Type B pancreatic cell (in vitro differentiated cells): ENCODE results near the gene CFAP251. TPM values are rescaled to one million over a fixed set of nuclear protein-coding genes. Genes with fewer than 3 reads are reported as not detected.
A peak's percentile ranks its signal among the peaks of the same experiment; 100 is the strongest.

Source experiments
- DNase-seq: peaks from one replicate; pipeline ENCODE4 v3.0.0; 2021; ENCODE audit warnings: mixed read lengths; ENCODE audit not compliant: unreplicated experiment; ENCODE audit errors: extremely low spot score
- H3K27ac Mint-ChIP-seq: 2 replicates; pipeline ENCODE4 v1.8.0; 2021; ENCODE audit warnings: mild to moderate bottlenecking, mixed read lengths
- H3K27me3 Mint-ChIP-seq: 2 replicates; pipeline ENCODE4 v1.8.0; 2021; ENCODE audit warnings: mixed read lengths
- H3K36me3 Mint-ChIP-seq: 2 replicates; pipeline ENCODE4 v1.8.0; 2021; ENCODE audit warnings: mixed read lengths
- H3K4me1 Mint-ChIP-seq: one replicate; pipeline ENCODE4 v1.8.0; 2021; ENCODE audit warnings: mixed read lengths; ENCODE audit not compliant: unreplicated experiment
- H3K4me3 Mint-ChIP-seq: 2 replicates; pipeline ENCODE4 v1.8.0; 2021; ENCODE audit warnings: mild to moderate bottlenecking, mixed read lengths
- H3K9me3 Mint-ChIP-seq: 2 replicates; pipeline ENCODE4 v1.8.0; 2021; ENCODE audit warnings: mixed read lengths
- total RNA-seq: library from RNA; stranded (reverse); gene quantifications from 2 replicates; pipeline ENCODE4 v1.2.1, GENCODE V29; 2021; ENCODE audit warnings: low replicate concordance
- TF ChIP-seq, protein P1 (sequence below): fragments of 200-600 bp; sonication (generic); conservative IDR thresholded peaks from 2 replicates; pipeline ENCODE4 v1.5.0; 2021; ENCODE audit warnings: antibody characterized with exemption, mild to moderate bottlenecking

CFAP251 gene
- total RNA-seq, 1 donor from 2014 or later = 3.3 TPM

DNA sequence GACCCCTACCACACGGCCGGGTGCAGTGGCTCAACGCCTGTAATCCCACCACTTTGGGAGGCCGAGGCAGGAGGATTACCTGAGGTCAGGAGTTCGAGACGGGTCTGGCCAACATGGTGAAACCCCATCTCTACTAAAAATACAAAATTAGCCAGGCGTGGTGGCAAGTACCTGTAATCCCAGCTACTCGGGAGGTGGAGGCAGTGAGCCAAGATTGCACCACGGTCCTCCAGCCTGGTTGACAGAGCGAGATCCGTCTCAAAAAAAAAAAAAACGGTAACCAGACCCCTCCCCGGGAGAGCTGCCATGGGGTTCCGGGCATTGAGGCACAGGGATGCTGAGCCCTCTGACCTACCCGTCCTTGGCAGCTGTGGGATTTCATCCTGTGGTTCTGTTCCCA is 125.1 kb downstream of the CFAP251 start:
- H3K4me3 Mint-ChIP-seq = no peak overlapping the region
- no peak overlapping the region for H3K27ac Mint-ChIP-seq
- H3K27me3 Mint-ChIP-seq = no peaks in the 10 kb centered on the region
- TF ChIP-seq, protein P1, sequence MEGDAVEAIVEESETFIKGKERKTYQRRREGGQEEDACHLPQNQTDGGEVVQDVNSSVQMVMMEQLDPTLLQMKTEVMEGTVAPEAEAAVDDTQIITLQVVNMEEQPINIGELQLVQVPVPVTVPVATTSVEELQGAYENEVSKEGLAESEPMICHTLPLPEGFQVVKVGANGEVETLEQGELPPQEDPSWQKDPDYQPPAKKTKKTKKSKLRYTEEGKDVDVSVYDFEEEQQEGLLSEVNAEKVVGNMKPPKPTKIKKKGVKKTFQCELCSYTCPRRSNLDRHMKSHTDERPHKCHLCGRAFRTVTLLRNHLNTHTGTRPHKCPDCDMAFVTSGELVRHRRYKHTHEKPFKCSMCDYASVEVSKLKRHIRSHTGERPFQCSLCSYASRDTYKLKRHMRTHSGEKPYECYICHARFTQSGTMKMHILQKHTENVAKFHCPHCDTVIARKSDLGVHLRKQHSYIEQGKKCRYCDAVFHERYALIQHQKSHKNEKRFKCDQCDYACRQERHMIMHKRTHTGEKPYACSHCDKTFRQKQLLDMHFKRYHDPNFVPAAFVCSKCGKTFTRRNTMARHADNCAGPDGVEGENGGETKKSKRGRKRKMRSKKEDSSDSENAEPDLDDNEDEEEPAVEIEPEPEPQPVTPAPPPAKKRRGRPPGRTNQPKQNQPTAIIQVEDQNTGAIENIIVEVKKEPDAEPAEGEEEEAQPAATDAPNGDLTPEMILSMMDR = no peak
- H3K36me3 Mint-ChIP-seq = peaks cover 13% of the 10 kb centered on the region
- DNase-seq = no peak
- no peaks in the 10 kb centered on the region for H3K9me3 Mint-ChIP-seq
- peaks cover 5% of the 10 kb centered on the region for H3K4me1 Mint-ChIP-seq

DNA sequence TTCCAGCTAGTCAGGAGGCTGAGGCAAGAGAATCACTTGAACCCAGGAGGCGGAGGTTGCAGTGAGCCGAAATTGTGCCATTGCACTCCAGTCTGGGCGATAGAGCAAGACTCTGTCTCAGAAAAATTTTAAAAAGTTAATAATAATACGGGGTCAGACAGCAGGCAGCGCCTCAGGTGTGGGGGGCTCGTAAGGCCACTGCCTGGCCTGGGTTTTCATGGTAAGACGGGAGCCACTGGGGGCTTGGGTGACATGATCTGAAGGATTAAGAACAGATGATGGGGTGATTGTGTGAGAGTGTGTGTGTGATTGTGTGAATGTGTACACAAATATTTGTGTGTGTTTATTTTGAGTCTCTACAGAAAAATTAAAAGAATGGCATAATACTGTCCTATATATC is 126.9 kb downstream of the CFAP251 start:
- H3K4me1 Mint-ChIP-seq = peaks cover 5% of the 10 kb centered on the region
- no peak for DNase-seq
- TF ChIP-seq, protein P1 = no peak
- H3K4me3 Mint-ChIP-seq = no peak overlapping the region
- H3K27me3 Mint-ChIP-seq = no peaks in the 10 kb centered on the region
- H3K27ac Mint-ChIP-seq = no peak overlapping the region
- H3K36me3 Mint-ChIP-seq = peaks cover 13% of the 10 kb centered on the region
- H3K9me3 Mint-ChIP-seq = no peaks in the 10 kb centered on the region

DNA sequence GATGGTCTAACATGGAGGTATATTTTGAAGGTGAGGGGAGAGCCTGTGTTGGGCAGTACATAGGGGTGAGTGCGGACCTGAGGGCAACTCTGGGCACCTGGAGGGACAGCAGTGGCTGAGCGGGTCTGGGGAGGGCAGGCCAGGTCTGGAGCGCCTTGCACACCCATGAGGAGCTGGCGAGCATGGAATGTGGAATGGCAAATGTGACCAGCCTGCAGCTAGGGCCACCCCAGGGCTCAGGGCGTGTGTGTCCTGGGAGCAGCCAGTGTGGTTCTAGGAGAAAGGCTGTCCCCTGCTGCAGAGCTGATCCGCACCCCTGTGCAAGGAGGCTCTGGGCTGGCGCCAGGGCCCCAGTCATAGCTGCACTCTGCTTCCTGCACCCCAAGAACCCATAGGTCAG is 127.8 kb downstream of the CFAP251 start:
- Mint-ChIP-seq H3K36me3 (peaks cover 9% of the 10 kb centered on the region), H3K27ac (peak overlapping the region; percentile 34), H3K9me3 (no peaks in the 10 kb centered on the region), H3K27me3 (no peaks in the 10 kb centered on the region), H3K4me1 (no peaks in the 10 kb centered on the region), H3K4me3 (no peak overlapping the region)
- TF ChIP-seq, protein P1 = no peak
- DNase-seq = no peak

DNA sequence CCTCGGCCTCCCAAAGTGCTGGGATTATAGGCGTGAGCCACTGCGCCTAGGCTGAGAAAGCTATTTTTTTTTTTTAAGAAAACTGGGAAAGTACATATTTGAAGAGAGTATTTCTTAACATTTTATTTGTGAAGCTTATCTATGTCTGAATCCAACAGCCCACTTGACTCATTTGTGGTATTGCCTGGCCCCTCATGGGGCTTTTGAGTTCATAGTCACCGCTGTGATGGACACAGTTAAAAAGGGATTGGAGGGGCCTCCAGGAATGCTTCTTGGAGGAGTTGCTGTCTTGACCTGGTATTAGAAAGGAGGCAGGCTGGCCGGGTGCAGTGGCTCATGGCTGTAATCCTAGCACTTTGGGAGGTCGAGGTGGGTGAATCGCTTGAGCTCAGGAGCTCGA is 129.8 kb downstream of the CFAP251 start:
- Mint-ChIP-seq H3K27me3 (no peaks in the 10 kb centered on the region), H3K36me3 (peaks cover 3% of the 10 kb centered on the region), H3K9me3 (no peaks in the 10 kb centered on the region), H3K4me3 (no peak overlapping the region), H3K27ac (no peak overlapping the region), H3K4me1 (no peaks in the 10 kb centered on the region)
- TF ChIP-seq, protein P1 = no peak
- no peak for DNase-seq

DNA sequence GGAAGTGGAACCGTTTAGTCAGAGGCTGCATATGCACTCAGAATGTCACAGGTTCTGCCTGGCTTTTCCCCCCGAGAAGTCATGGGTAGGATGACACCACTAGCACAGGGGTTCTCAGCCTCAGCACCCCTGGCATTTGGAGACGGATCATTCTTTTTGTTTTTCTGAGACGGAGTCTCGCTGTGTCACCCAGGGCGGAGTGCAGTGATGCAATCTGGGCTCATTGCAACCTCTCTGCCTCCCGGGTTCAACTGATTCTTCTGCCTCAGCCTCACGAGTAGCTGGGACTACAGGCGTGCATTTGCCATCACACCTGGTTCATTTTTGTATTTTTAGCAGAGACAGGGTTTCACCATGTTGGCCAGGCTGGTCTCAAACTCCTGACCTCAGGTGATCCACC is 131.4 kb downstream of the CFAP251 start:
- Mint-ChIP-seq H3K27ac (no peak overlapping the region), H3K4me1 (peaks cover 5% of the 10 kb centered on the region), H3K4me3 (no peak overlapping the region), H3K27me3 (no peaks in the 10 kb centered on the region), H3K36me3 (peaks cover 3% of the 10 kb centered on the region), H3K9me3 (no peaks in the 10 kb centered on the region)
- TF ChIP-seq, protein P1 = no peak
- DNase-seq = no peak

DNA sequence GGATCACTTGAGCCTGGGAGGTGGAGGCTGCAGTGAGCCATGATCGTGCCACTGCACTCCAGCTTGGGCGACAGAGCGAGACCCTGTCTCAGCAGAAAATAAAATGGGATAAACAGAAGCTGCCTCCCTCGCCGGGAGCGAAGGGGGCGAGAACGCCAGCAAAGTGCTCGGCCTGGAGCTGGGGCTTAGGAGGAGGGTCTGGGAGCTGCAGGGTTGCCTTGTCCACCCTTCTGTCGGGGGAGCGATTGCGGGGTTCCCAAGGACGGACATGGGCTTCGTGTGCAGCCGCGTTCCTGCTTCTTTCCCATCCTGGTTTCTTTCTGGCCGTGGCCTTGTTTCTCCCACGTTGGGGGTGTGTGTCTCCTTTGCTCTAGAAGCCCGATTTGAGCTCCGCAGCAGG is 132.3 kb downstream of the CFAP251 start:
- H3K4me1 Mint-ChIP-seq = peaks cover 5% of the 10 kb centered on the region
- H3K9me3 Mint-ChIP-seq = no peaks in the 10 kb centered on the region
- H3K27ac Mint-ChIP-seq = no peak overlapping the region

More for the DNA sequence above, 132.3 kb downstream of the CFAP251 start:
- H3K36me3 Mint-ChIP-seq = peaks cover 3% of the 10 kb centered on the region
- TF ChIP-seq, protein P1 = no peak
- DNase-seq = no peak
- H3K4me3 Mint-ChIP-seq = no peak overlapping the region
- H3K27me3 Mint-ChIP-seq = no peaks in the 10 kb centered on the region
